Smooth muscle cell of the umbilical artery (primary cell): Measurements from ENCODE around the gene FAM237B. TPM values are rescaled to one million over a fixed set of nuclear protein-coding genes. Genes with fewer than 3 reads are reported as not detected.

ENCODE experiments used
- total RNA-seq: library from RNA; depleted of rRNA; stranded (reverse); fragments of >200 nt; gene quantifications from 2 replicates; pipeline ENCODE4 v1.2.3, GENCODE V29; 2014

Gene FAM237B
- total RNA-seq = 0.05 TPM in 1 of 2 replicates, not detected in the other

GRCh38 chr7:90320801-90321494 lies at the start of gene FAM237B:
FAM237B (minus strand) TSS chr7:90321304; CDS start chr7:90319748, 1,556 bp downstream.

GRCh38 chr7:90346336-90347125 lies 25.4 kb upstream of the FAM237B start, which contains the start of gene GTPBP10:
GTPBP10 (plus strand) TSS chr7:90346716; CDS start chr7:90346742, 26 bp downstream.

Other genes starting within 250 kb of the FAM237B start
- 12.5 and 20.5 TPM in 2 replicates for gene STEAP1, start 166.8 kb downstream of the FAM237B start, total RNA-seq
- gene STEAP2, start 109.6 kb downstream of the FAM237B start, total RNA-seq = 9.2 and 18.3 TPM in 2 replicates
- gene CFAP69, start 76.1 kb downstream of the FAM237B start, total RNA-seq = 5.0 and 5.3 TPM in 2 replicates
- 16.9 and 22.6 TPM in 2 replicates for gene GTPBP10, start 25.4 kb upstream of the FAM237B start, total RNA-seq
- 45.7 and 60.8 TPM in 2 replicates for gene CLDN12, start 82.2 kb upstream of the FAM237B start, total RNA-seq
- gene PTTG1IP2, start 148.3 kb upstream of the FAM237B start, total RNA-seq = not detected in 2 replicates